ENCODE results near the gene DACT1.
"Not testable (repeated sequence)": the region's sequence is repeated elsewhere in the genome, so short reads cannot be mapped to it uniquely, and the experiment has no call there.

Gene DACT1

GRCh38 chr14:58637391-58638230 lies at the start of gene DACT1:
DACT1 (plus strand) TSS chr14:58637962; CDS start chr14:58638203, 241 bp downstream.
- no peak for DNase-seq

GRCh38 chr14:58588321-58588720 lies 49.4 kb upstream of the DACT1 start:
- not testable (repeated sequence) for DNase-seq

- no peak for DNase-seq
Measured at GRCh38 chr14:58593977-58594376, 43.8 kb upstream of the DACT1 start.

- DNase-seq: no peak
Measured at GRCh38 chr14:58597041-58597440, 40.7 kb upstream of the DACT1 start.

GRCh38 chr14:58598028-58598803 lies 39.5 kb upstream of the DACT1 start:
- DNase-seq: no peak

GRCh38 chr14:58598804-58599525 lies 38.8 kb upstream of the DACT1 start:
- DNase-seq: no peak

- no peak for DNase-seq
Measured at GRCh38 chr14:58599707-58600106, 38.1 kb upstream of the DACT1 start.

- DNase-seq: no peak
Measured at GRCh38 chr14:58605465-58605864, 32.3 kb upstream of the DACT1 start.

GRCh38 chr14:58607131-58607951 lies 30.4 kb upstream of the DACT1 start:
- DNase-seq: no peak

GRCh38 chr14:58607952-58608317 lies 29.8 kb upstream of the DACT1 start:
- DNase-seq: no peak

GRCh38 chr14:58617619-58618018 lies 20.1 kb upstream of the DACT1 start:
- no peak for DNase-seq

- DNase-seq: no peak
Measured at GRCh38 chr14:58620011-58620410, 17.8 kb upstream of the DACT1 start.

GRCh38 chr14:58625438-58625837 lies 12.3 kb upstream of the DACT1 start:
- DNase-seq: no peak

GRCh38 chr14:58626431-58626831 lies 11.3 kb upstream of the DACT1 start:
- no peak for DNase-seq

- no peak for DNase-seq
Measured at GRCh38 chr14:58628406-58628805, 9.4 kb upstream of the DACT1 start.

GRCh38 chr14:58629281-58629680 lies 8.5 kb upstream of the DACT1 start:
- no peak for DNase-seq

GRCh38 chr14:58631732-58632131 lies 6.0 kb upstream of the DACT1 start:
- DNase-seq: no peak

- no peak for DNase-seq
Measured at GRCh38 chr14:58633831-58634230, 3.9 kb upstream of the DACT1 start.

GRCh38 chr14:58634406-58635090 lies 3.2 kb upstream of the DACT1 start:
- no peak for DNase-seq

- DNase-seq: no peak
Measured at GRCh38 chr14:58635091-58635830, 2.5 kb upstream of the DACT1 start.

GRCh38 chr14:58636129-58636528 lies 1.6 kb upstream of the DACT1 start:
- DNase-seq: no peak
